ENCODE measurements around the gene LRRC2.

DNA sequence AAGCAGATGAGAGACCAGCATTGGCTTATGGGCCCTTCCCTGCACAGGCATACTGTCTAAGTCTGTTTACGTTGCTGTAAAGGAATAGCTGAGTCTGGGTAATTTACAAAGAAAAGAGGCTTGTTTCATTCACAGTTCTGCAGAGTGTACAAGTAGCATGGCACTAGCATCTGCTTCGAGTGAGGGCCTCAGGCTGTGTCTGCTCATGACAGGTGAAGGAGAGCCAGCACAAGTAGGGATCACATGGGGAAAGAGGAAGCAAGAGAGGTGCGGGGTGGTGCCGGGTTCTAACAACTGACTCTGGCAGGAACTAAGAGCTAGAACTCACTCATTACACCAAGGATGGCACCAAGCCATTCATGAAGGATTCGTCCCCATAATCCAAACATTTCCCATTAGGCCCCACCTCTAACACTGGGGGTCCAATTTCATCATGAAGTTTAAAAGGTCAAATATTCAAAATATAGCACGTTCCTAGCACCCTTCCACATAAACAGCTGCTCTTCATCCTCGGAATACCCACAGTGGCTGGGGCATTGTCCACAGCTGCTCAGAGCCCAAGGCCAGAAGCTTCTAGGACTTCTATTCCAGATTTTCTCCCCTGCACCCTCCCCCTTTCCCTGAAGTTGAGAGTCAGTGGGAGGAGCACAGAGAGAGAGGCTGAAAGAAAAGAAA, 62.8 kb downstream of the LRRC2 start:
- TF ChIP-seq, protein P1, sequence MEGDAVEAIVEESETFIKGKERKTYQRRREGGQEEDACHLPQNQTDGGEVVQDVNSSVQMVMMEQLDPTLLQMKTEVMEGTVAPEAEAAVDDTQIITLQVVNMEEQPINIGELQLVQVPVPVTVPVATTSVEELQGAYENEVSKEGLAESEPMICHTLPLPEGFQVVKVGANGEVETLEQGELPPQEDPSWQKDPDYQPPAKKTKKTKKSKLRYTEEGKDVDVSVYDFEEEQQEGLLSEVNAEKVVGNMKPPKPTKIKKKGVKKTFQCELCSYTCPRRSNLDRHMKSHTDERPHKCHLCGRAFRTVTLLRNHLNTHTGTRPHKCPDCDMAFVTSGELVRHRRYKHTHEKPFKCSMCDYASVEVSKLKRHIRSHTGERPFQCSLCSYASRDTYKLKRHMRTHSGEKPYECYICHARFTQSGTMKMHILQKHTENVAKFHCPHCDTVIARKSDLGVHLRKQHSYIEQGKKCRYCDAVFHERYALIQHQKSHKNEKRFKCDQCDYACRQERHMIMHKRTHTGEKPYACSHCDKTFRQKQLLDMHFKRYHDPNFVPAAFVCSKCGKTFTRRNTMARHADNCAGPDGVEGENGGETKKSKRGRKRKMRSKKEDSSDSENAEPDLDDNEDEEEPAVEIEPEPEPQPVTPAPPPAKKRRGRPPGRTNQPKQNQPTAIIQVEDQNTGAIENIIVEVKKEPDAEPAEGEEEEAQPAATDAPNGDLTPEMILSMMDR (IDR thresholded peaks at IDR 0.05) = no peak
- TF ChIP-seq POLR2A (IDR thresholded peaks at IDR 0.05) (no peak), POLR2AphosphoS5 (IDR thresholded peaks at IDR 0.05) (no peak)
